Vagina (tissue), 2 donors: ENCODE results near the gene GON4L.

Experiments
- POLR2AphosphoS5 ChIP-seq, 2 donors: sonication (generic); formaldehyde crosslinking; IDR thresholded peaks; one replicate each; pipeline ENCODE4 v1.9.0; 2017; ENCODE audit warnings: antibody characterized with exemption in 2 of 2, mild to moderate bottlenecking in 2 of 2, low read depth in 1 of 2; ENCODE audit not compliant: insufficient read depth in 1 of 2
- TF ChIP-seq, protein P1 (sequence below), 3 experiments: fragments of 450-650 bp in 2 of 3; fragments of 200-600 bp in 1 of 3; sonication (generic) in 1 of 3; IDR thresholded peaks; one replicate each; pipeline ENCODE4 v1.5.1; 2017 to 2019; ENCODE audit warnings: antibody characterized with exemption in 3 of 3, mild to moderate bottlenecking in 2 of 3, moderate library complexity in 2 of 3

DNA sequence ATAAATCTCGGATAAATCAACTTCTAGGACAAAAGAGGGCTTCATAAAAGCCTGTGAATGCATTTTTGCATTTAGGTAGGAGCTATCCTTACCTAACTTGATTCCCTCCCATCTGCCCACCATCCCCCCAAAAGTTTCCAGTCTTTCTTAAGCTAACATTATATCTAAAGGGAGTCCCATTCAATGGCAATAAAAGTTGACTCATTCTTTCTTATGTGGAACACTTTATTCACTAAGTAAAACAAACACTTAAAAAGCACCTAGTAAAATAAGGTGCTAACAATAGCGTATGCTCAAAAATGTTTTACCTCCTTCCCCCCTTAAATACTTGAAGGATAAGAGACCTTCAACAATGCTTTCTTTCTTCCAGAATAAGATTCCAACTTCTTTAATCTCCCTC, 83.8 kb downstream of the GON4L start:
- TF ChIP-seq, protein P1, sequence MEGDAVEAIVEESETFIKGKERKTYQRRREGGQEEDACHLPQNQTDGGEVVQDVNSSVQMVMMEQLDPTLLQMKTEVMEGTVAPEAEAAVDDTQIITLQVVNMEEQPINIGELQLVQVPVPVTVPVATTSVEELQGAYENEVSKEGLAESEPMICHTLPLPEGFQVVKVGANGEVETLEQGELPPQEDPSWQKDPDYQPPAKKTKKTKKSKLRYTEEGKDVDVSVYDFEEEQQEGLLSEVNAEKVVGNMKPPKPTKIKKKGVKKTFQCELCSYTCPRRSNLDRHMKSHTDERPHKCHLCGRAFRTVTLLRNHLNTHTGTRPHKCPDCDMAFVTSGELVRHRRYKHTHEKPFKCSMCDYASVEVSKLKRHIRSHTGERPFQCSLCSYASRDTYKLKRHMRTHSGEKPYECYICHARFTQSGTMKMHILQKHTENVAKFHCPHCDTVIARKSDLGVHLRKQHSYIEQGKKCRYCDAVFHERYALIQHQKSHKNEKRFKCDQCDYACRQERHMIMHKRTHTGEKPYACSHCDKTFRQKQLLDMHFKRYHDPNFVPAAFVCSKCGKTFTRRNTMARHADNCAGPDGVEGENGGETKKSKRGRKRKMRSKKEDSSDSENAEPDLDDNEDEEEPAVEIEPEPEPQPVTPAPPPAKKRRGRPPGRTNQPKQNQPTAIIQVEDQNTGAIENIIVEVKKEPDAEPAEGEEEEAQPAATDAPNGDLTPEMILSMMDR (IDR thresholded peaks at IDR 0.05), result no peak
- no peak for TF ChIP-seq POLR2AphosphoS5 (IDR thresholded peaks at IDR 0.05; ENCODE audit: insufficient read depth in 1 of 2, low read depth in 1 of 2)
